ENCODE measurements around the gene GPATCH2L.

GPATCH2L gene

GRCh38 chr14:76136476-76137110, 15.1 kb upstream of the GPATCH2L start:
- DNase-seq (ENCODE audit: extremely low read depth, low read depth), result no peak
- TF ChIP-seq CTCF (IDR thresholded peaks at IDR 0.05; ENCODE audit: low read depth, low read length, missing control alignments), result no peak
- H3K4me3 ChIP-seq (replicated peaks; ENCODE audit: low read depth, low read length), result no peak overlapping the region

GRCh38 chr14:76138119-76138757, 13.5 kb upstream of the GPATCH2L start:
- no peak for TF ChIP-seq CTCF (IDR thresholded peaks at IDR 0.05; ENCODE audit: low read depth, low read length, missing control alignments)
- 0 out of 2 replicates have a peak overlapping the region, but pooled peaks have one; percentile 1 for H3K4me3 ChIP-seq (replicated peaks; ENCODE audit: low read depth, low read length)
- DNase-seq (ENCODE audit: extremely low read depth, low read depth), result no peak

- 0 out of 2 replicates have a peak overlapping the region, but pooled peaks have one; percentile 1 for H3K4me3 ChIP-seq (replicated peaks; ENCODE audit: low read depth, low read length)
- no peak for TF ChIP-seq CTCF (IDR thresholded peaks at IDR 0.05; ENCODE audit: low read depth, low read length, missing control alignments)
- no peak for DNase-seq (ENCODE audit: extremely low read depth, low read depth)
These were observed 12.7 kb upstream of the GPATCH2L start for GRCh38 chr14:76138758-76139723.

- no peak for DNase-seq (ENCODE audit: extremely low read depth, low read depth)
- no peak overlapping the region for H3K4me3 ChIP-seq (replicated peaks; ENCODE audit: low read depth, low read length)
- TF ChIP-seq CTCF (IDR thresholded peaks at IDR 0.05; ENCODE audit: low read depth, low read length, missing control alignments), result no peak
These were observed 8.1 kb upstream of the GPATCH2L start for GRCh38 chr14:76143642-76144041.

- H3K4me3 ChIP-seq (replicated peaks; ENCODE audit: low read depth, low read length), result no peak overlapping the region
- TF ChIP-seq CTCF (IDR thresholded peaks at IDR 0.05; ENCODE audit: low read depth, low read length, missing control alignments), result no peak
- no peak for DNase-seq (ENCODE audit: extremely low read depth, low read depth)
These were observed 4.7 kb upstream of the GPATCH2L start for GRCh38 chr14:76146976-76147375.

GRCh38 chr14:76149196-76149595, 2.5 kb upstream of the GPATCH2L start:
- TF ChIP-seq CTCF (IDR thresholded peaks at IDR 0.05; ENCODE audit: low read depth, low read length, missing control alignments), result no peak
- H3K4me3 ChIP-seq (replicated peaks; ENCODE audit: low read depth, low read length), result no peak overlapping the region
- no peak for DNase-seq (ENCODE audit: extremely low read depth, low read depth)

All from HFF-Myc (cell line).